ENCODE results near the gene PPWD1.
"Not testable (repeated sequence)": the region's sequence is repeated elsewhere in the genome, so short reads cannot be mapped to it uniquely, and the experiment has no call there.

PPWD1 gene

DNA sequence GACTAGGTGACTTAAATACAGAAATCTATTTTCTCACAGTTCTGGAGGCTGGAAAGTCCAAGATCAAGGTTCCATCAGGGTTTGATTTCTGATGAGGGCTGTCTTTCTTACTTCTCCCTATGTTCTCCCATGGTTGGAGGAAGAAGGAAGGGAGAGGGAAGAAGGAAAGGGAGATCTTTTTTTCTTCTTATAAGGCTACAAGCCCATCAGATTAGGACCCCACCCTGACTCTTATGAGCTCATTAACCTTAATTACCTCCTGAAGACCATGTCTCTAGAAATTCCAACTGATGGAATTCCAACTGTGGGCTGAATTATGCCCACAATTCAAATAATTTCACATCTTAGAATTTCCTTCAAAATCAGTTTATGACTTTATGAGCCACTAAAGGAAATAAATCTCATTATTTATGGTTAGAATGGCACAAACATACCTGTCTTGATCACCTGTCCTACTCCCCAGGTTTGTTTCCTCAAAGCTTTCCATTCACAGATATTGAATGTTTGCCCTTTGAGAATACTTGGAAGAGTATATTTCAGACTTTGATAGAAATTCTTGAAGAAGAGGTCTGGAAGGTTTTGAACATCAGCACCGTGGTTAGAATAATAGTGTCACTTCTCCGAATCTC lies 7.6 kb downstream of the PPWD1 start:
- TF ChIP-seq, protein P1, sequence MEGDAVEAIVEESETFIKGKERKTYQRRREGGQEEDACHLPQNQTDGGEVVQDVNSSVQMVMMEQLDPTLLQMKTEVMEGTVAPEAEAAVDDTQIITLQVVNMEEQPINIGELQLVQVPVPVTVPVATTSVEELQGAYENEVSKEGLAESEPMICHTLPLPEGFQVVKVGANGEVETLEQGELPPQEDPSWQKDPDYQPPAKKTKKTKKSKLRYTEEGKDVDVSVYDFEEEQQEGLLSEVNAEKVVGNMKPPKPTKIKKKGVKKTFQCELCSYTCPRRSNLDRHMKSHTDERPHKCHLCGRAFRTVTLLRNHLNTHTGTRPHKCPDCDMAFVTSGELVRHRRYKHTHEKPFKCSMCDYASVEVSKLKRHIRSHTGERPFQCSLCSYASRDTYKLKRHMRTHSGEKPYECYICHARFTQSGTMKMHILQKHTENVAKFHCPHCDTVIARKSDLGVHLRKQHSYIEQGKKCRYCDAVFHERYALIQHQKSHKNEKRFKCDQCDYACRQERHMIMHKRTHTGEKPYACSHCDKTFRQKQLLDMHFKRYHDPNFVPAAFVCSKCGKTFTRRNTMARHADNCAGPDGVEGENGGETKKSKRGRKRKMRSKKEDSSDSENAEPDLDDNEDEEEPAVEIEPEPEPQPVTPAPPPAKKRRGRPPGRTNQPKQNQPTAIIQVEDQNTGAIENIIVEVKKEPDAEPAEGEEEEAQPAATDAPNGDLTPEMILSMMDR (conservative IDR thresholded peaks at IDR 0.05): no peak
- H3K27ac ChIP-seq: no peak overlapping the region

DNA sequence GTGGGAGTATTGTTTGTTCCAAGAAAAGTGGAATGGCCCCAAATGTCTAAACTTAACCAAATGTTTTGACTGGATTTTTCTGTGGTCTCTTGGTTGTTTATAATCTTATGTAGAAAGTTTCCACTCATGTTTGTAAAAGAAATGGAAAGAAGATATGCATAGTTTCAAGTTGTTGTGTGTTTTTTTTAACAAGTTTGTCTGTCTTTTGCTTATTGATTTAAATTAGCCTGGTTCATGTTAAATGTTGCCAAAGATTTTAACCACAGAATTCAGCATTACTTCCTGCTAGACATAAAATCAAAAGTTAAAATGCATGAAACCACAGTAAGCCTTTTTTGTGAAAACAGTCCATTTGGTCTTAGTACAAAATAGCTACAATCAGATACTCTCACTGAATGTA lies 14.0 kb downstream of the PPWD1 start:
- TF ChIP-seq, protein P1 (conservative IDR thresholded peaks at IDR 0.05): no peak
- no peak overlapping the region for H3K27ac ChIP-seq

DNA sequence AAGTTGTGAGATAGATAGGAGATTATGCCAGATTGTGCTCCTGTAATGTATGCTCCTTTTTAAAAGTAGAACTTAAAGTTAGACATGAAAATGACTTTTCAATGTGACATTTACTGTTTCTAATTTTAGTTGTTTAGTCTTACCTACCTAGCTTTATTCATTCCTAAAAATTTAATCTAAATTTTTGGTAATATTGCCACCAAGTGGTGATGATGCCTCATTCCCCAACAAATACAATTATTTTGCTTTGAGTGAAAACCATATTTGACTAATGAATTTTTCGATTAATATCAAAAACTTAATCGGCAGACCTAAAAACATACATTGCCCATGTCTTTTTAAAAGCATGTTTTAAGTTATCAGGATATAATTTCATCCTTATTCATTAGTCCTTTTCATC lies 25.6 kb downstream of the PPWD1 start:
- TF ChIP-seq, protein P1 (conservative IDR thresholded peaks at IDR 0.05): peak; percentile 25; the same call in 1 of the 2 replicates
- H3K27ac ChIP-seq: no peak overlapping the region

DNA sequence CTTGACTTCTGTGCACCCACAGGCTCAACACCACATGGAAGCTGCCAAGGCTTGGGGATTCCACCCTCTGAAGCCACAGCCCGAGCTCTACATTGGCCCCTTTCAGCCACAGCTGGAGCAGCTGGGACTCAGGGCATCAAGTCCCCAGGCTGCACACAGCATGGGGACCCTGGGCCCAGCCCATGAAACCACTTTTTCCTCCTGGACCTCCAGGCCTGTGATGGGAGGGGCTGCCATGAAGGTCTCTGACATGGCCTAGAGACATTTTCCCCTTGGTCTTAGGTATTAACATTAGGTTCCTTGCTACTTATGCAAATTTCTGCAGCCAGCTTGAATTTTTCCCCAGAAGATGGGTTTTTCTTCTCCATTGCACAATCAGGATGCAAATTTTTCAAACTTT lies 38.7 kb downstream of the PPWD1 start:
- H3K27ac ChIP-seq: not testable (repeated sequence)

DNA sequence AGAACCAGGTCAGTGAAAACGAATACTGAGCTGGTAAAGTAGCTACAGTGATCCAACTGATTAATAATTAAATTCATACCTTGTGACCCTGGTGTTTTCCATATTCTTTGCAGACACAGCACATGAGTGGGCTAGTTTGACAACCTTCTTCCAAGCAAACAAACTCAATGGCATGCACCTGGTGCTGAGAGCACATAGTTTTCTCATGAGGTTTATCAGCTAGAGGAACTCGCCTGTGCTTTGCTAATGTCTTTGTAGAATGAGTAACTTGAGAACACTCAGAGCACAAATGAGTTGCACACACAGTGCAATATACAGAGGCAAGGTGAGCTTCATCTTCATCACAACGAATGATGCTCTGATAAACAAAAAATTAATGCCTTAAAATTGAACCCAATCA lies 48.4 kb downstream of the PPWD1 start:
- TF ChIP-seq, protein P1 (conservative IDR thresholded peaks at IDR 0.05): no peak
- H3K27ac ChIP-seq: no peak overlapping the region

DNA sequence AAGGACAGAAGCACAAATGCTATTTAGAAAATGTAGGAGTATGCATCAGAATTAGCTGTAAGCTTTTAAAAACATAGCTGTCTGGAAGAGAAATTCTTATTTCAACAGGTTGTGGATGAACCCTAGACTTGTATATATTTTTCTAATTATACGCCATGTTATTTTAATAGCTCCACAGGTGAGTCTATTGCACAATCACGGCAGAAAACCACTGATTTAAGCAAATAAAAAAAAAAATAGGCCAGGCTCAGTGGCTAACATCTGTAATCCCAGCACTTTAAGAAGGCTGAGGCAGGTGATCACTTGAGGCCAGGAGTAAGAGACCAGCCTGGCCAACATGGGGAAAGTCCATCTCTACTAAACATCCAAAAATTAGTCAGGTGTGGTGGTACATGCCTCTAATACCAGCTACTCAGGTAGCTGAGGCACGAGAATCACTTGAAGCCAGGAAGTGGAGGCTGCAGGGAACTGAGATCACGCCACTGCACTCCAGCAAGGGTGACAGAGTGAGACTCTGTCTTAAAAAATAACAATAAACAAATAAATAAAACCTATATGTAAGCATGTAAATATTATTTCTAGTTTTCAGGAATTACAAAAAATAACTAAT lies 49.3 kb downstream of the PPWD1 start:
- TF ChIP-seq, protein P1 (conservative IDR thresholded peaks at IDR 0.05): no peak
- H3K27ac ChIP-seq: no peak overlapping the region

DNA sequence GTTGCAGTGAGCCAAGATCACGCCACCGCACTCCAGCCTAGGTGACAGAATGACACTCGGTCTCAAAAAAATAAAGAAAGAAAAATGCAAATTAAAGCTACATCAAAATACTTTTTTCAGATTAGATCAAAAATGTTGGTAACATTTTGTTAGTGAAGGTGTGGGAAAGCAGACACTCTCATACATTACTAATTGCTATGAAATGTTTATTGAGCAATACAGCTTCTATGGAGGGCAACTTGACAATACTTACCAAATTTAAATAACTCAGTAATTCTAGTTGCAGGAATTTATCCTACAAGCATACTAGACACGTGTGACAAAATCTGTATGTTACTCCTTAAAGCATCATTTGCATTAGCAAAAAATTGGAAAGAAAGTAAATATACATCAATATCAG lies 56.9 kb downstream of the PPWD1 start:
- TF ChIP-seq, protein P1 (conservative IDR thresholded peaks at IDR 0.05): no peak
- no peak overlapping the region for H3K27ac ChIP-seq

DNA sequence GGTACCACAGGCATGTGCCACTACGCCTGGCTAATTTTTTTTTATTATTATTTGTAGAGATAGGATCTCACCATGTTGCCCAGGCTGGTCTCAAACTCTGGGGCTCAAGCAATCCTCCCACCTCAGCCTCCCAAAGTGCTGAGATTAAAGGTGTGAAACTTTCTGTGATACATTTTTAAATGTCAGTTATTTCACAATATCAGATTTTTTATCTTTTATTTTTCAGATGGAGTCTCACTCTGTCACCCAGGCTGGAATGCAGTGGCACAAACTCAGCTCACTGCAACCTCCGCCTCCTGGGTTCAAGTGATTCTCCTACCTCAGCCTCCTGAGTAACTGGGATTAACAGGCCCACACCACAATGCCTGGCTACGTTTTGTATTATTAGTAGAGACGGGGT lies 58.9 kb downstream of the PPWD1 start:
- H3K27ac ChIP-seq: not testable (repeated sequence)

Data from VCaP (cell line).